NOMO-1 treated with dmso at 0.1 percent for 144 hours (cell line): Measurements from ENCODE around the gene ROS1.
"Not testable (repeated sequence)": the region's sequence is repeated elsewhere in the genome, so short reads cannot be mapped to it uniquely, and the experiment has no call there.

Experiments
- DNase-seq: peaks from one replicate; lab custom pipeline; 2025; ENCODE audit not compliant: unreplicated experiment; lab: John Stamatoyannopoulos, UW

ROS1 gene

DNA sequence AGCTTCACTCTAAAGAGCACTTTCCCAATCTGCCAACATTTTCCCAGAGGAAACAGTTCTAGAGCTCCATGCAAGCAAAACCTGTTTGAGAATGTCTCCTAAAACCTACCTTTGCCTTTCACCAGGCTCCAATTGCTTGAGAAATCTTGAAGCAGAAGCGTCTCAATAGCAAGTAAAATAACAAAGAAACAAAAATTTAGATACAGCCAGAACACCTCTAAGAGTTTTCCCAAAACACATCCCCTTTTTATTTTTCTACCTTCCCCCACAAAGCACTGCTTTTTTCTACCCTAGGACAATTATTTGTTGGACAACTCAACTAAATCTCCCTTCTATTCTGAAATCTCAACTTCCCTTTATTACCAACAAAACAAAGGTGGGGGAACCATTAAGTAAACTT lies 156.8 kb downstream of the ROS1 start:
- DNase-seq = no peak

DNA sequence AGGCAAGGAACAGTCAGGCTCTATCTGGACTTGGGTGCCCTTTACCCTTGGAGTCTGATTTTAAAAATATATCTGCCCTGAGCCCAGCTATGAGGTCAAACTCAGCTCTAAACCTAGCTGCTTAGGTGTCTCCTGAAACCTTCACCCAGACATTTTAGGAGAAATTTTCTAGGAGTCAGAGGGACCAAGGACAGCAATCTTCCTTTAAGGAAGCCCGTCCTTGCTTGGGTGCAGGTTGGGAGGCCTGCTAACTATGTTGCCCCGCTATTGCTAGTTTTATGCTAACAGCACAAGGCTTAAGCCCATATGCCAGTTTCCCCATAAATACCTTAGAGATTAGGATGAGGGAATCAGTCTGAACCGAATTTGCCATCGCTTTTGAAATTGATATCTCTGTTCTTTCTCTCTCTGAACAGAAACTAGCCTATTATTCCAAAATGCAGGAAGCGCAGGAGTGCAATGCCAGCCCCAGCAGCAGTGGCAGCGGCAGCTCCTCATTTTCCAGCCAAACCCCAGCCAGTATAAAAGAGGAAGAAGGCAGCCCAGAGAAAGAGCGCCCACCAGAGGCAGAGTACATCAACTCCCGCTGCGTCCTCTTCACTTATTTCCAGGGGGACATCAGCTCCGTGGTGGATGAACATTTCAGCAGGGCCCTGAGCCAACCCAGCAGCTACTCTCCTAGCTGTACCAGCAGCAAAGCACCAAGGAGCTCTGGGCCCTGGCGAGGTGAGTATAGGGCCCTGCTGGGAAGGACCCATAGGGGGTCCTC lies 157.8 kb downstream of the ROS1 start:
- DNase-seq = no peak

DNA sequence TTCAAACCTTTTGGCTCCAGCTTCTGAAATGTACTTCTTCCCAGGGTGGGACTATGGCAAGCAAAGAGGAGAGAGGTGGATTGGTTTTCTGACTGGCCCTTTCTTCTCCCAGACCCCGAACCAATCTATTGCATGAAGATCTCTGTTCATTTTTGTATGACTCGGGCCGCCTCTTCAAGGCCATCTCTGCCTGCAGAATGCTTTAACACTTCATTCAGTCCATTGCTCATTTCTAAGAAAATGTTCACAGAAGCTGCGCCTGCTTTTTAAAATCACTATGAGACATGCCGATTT lies 158.7 kb downstream of the ROS1 start:
- no peak for DNase-seq

DNA sequence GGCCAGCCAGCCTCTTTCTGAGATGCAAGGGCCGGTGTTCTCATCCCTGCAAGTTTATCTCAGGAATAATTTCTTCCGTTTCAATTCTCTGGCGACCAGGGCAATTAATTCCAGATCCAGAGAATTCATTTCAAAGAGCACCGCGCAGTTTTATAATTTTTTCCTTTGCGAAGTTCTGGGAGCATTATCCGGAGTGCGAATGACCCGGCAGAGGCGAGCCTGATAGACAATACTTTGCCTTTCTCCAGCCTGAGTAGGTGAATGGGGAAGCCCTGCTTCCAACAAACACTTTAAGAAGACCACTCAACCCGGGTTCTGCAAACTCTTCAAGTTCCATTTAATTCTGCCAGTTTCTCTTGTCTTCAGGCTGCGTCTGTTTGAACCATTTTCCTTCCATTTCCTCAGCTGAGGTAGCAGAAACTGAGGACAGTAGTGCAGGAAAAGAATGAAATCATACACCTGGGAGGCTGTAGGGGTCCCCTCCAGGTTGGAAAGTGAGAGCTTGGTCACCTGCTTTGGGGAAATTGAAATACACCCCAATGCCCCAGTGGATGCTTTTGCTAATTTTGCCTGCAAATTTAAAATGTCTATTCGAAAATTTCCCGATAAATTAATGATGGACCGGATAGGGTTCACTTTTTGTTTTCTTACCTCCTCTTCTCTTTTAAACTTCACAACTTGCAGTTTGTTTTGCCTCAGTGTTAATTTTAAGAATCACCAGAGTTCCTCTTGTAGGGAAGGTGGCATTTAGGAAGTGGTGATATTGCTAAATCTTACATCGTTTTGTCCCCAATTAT lies 159.3 kb downstream of the ROS1 start:
- no peak for DNase-seq

DNA sequence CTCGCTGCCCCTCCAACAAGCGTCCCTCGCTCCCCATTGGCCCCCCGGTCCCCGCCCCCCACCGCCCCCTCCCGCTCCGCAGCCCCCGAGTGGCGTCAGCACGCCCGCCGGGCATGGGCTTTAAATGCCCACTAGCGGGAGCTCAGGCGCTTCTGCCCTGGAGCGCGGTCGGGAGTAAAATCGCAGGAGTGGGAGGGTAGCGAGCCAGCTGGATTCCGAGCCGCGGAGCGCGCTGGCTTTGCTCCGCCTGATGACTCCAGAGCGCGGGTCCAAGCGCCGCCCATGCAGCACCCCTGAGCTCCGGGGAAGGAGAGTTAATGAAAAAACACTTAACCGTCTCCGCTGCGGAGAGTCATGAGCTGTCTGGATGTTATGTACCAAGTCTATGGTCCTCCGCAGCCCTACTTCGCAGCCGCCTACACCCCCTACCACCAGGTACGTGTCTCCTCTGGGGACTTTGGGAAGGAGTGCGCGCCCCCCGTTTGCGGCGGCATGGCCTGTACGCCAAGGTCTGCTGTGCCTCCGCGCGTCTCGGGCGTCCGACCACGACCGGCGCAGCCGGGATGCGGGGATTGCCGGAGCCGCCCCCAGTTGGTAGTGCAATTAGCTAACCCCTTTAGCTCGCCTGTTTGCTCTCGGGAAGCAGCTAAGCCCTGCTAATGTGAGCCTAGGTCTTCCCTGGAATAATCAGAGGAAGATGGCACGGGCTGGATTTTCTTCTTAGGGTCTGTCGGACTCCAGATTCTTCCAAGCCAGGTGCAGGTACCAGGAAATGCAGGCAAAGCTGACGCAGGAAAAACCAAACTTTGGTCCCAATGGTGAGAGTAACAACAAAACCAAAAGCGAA lies 160.1 kb downstream of the ROS1 start, which contains the start of gene VGLL2:
VGLL2 (plus strand) TSS at position 149 of the 847 bp plus-strand sequence; CDS start at position 355, 206 bp downstream.
- DNase-seq = no peak

DNA sequence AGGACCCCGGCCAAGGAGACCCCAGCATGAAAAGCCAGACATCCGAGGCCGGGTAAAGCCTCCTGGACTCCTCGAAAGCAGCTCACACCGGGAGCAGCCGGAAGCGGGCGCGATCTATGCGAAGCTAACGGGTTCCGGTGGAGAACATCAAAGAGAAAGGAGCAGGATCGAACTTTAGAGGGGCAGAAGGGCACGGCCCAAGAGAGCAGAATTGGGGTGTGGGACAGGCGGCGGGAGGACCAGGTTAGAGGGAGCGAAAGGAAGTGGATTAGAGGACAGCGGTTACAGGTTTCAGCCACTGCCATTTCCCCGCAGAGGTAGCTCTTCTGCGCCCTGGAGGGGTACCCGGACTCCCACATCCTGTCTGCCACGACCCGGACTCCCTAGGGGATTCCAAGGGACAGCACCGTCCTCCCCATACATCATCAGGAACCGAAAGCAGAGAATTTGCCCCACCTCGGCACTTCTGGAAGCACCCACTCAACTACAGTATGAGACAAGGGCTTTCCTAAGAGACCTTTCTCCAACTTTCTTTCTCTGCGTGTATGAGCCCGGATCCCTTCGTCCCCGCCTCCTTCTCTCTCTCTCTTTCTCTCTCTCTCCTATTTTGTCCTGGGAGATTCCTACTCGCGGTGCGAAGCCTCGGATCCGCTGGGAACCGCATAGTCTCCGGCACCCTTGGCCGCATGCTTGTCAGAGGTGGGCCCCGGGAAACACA lies 160.9 kb downstream of the ROS1 start:
- no peak for DNase-seq

DNA sequence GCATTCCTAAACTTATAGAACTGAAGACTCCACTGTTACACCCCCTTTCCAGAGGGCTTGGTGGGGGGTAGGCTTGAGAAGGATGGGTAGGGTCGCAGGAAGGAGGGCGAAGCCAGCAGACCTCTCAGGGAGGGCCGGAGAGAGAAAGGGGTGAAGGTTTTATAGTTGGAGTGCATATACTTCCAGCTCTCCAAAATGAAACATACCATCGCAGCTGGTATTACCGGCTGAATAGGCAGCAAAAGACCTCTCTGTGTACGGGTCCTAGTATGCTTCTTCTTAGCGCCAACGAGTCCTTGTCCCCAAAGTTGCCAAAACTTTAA lies 161.4 kb downstream of the ROS1 start:
- no peak for DNase-seq

DNA sequence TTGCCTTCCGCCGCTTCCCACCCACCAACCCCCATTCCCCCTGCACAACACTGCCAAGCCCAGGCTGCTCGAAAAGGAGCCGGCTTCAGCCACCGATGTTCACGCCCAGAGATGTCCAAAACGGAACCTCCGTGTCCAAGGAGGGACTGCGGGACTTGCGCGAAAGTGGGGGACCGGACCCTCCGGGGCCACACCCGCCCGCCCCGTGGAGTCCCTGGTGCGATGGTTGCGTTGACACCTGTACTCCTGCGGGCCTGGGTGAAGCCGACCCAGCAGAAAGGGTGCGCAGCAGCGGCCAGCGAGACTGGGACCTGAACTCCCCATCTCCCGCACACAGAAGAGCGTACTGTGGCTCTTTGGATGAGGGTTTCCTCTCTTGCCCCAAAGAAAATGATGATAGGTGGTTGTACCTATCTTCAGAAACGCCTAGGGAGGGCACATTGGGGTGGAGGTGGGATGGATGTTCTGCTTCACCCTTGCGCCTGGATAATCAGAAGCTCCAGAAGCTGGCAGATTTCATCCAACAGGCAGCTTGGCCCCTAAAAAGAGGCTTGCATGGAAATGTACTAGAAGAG lies 162.3 kb downstream of the ROS1 start:
- no peak for DNase-seq

DNA sequence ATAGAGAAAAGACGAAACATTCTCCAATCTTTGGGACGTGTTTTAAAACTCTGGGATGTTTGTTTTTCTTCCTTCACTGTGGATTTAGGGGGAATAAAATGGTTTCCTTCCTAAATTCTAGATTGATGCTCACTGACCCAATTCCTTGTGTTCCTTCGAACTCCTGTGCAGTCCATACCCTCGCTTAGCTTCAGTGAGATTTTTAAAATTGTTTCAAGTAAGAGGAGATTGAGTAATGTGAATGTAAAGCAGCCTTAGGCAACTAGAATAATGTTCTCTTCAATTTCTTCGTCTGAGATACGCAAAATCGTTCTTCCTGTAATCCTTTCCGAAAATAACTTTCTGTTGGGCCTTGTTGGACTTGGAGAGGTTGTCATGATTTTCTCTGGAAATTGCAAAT lies 162.9 kb downstream of the ROS1 start:
- no peak for DNase-seq

DNA sequence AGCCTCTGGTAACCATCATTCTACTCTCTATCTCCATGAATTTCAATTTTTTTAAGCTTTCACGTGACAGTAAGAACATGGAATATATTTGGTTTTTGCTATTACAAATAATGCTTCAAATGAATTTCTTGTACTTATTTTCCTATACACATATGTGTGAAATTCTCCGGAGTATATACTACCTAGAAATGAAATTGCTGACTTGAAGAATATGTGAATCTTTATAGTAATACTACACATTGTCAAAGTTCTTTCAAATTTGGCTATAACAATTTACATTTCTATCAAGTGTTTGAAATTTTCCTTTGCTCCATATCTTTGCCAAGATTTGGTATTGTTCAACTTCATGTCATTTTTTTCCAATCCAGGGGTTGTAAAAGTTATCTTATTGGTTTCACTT lies 172.0 kb downstream of the ROS1 start:
- DNase-seq = no peak

DNA sequence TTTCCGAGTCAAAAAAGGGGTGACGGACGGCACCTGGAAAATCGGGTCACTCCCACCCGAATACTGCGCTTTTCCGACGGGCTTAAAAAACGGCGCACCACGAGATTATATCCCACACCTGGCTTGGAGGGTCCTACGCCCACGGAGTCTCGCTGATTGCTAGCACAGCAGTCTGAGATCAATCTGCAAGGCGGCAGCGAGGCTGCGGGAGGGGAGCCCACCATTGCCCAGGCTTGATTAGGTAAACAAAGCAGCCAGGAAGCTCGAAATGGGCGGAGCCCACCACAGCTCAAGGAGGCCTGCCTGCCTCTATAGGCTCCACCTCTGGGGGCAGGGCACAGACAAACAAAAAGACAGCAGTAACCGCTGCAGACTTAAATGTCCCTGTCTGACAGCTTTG lies 180.8 kb downstream of the ROS1 start:
- DNase-seq = not testable (repeated sequence)

DNA sequence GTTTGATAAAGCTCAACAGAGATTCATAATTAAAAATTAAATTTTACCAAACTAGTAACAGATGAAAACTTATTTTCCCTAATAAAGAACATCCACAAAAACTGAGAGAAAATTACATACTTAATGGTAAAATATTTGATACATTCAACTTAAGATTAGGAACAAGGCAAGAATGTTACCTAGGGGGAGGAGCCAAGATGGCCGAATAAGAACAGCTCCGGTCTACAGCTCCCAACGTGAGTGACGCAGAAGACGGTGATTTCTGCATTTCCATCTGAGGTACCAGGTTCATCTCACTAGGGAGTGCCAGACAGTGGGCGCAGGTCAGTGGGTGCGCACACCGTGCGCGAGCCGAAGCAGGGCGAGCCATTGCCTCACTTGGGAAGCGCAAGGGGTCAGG lies 181.2 kb downstream of the ROS1 start:
- not testable (repeated sequence) for DNase-seq
